ENCODE results near the gene ZBTB4. TPM values are rescaled to one million over a fixed set of nuclear protein-coding genes. Genes with fewer than 3 reads are reported as not detected.

ZBTB4 gene
- total and polyA plus RNA-seq, 2 experiments from 2014 or later, result 3.6 to 11.2 TPM

- TF ChIP-seq ZNF462 (CRISPR knock-in tag; IDR thresholded peaks at IDR 0.05), result no peak
- no peak for TF ChIP-seq STAT1 (IDR thresholded peaks at IDR 0.05; ENCODE audit: unreplicated experiment)
Measured at GRCh38 chr17:7432296-7432695, 47.1 kb downstream of the ZBTB4 start (continued).

DNA sequence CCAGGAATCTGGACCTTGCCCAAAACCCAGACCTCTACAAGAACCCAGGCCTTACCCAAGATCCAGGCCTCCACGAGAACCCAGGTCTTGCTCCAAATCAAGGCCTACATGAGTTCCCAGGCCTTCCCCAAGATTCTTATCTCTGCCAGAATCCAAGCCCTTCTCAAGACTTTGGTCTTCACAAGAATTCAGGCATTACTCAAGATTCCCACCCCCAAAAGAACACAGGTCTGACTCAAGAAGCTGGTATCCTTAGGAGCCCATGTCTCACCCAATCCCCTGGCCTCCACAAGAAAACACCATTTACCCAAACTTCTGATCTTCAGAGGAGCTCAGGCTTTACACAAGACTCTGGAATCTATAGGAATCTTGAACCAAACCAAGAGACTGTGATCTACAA is 48.2 kb downstream of the ZBTB4 start:
- no peak for DNase-seq (ENCODE audit: low spot score)
- no peak overlapping the region for H3K4me2 ChIP-seq
- no peaks in the 10 kb centered on the region for H3K27me3 ChIP-seq (ENCODE audit: insufficient read depth)
- no peaks in the 10 kb centered on the region; the same call in 2 of the 3 replicates for H3K9me3 Mint-ChIP-seq
- no peaks in the 10 kb centered on the region for H3K36me3 ChIP-seq (ENCODE audit: insufficient read depth)
- H3K4me3 Mint-ChIP-seq, result no peak overlapping the region
- H3K4me1 ChIP-seq (ENCODE audit: insufficient read depth), result no peaks in the 10 kb centered on the region
- no peak for ATAC-seq
- H3K27ac ChIP-seq (ENCODE audit: low read depth), result no peak overlapping the region
- peaks cover 29% of the 10 kb centered on the region for H3K27me3 Mint-ChIP-seq (ENCODE audit: insufficient read depth, low read depth, poor library complexity)
- H3K9me2 ChIP-seq (ENCODE audit: insufficient read depth), result 0 out of 2 replicates have a peak, but pooled peaks cover 13% of the 10 kb centered on the region
- peaks cover 2% of the 10 kb centered on the region; the same call in 2 of the 3 replicates for H3K4me1 Mint-ChIP-seq
- H2AFZ ChIP-seq, result no peak overlapping the region
- H3K4me3 ChIP-seq, result no peak overlapping the region
- H3K36me3 Mint-ChIP-seq (ENCODE audit: low read depth), result no peaks in the 10 kb centered on the region
- peaks cover 7% of the 10 kb centered on the region for H3F3A ChIP-seq (replicated peaks; ENCODE audit: low read depth)
- H4K20me1 ChIP-seq (replicated peaks; ENCODE audit: insufficient read depth), result no peaks in the 10 kb centered on the region
- TF ChIP-seq STAT1 (IDR thresholded peaks at IDR 0.05; ENCODE audit: unreplicated experiment), result no peak
- TF ChIP-seq, protein P1, sequence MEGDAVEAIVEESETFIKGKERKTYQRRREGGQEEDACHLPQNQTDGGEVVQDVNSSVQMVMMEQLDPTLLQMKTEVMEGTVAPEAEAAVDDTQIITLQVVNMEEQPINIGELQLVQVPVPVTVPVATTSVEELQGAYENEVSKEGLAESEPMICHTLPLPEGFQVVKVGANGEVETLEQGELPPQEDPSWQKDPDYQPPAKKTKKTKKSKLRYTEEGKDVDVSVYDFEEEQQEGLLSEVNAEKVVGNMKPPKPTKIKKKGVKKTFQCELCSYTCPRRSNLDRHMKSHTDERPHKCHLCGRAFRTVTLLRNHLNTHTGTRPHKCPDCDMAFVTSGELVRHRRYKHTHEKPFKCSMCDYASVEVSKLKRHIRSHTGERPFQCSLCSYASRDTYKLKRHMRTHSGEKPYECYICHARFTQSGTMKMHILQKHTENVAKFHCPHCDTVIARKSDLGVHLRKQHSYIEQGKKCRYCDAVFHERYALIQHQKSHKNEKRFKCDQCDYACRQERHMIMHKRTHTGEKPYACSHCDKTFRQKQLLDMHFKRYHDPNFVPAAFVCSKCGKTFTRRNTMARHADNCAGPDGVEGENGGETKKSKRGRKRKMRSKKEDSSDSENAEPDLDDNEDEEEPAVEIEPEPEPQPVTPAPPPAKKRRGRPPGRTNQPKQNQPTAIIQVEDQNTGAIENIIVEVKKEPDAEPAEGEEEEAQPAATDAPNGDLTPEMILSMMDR (conservative IDR thresholded peaks at IDR 0.05; ENCODE audit: low read depth in 2 of 2), result no peak
- H3K79me2 ChIP-seq (replicated peaks; ENCODE audit: insufficient read depth), result no peaks in the 10 kb centered on the region
- H3K27ac Mint-ChIP-seq, result no peak overlapping the region
